ENCODE measurements around the gene MALRD1.
"Not testable (repeated sequence)": the region's sequence is repeated elsewhere in the genome, so short reads cannot be mapped to it uniquely, and the experiment has no call there.

The MALRD1 gene

GRCh38 chr10:19724287-19724686 lies 675.7 kb downstream of the MALRD1 start:
- DNase-seq, result no peak

GRCh38 chr10:19728376-19728775 lies 679.8 kb downstream of the MALRD1 start:
- no peak for DNase-seq

- no peak for DNase-seq
Observed at GRCh38 chr10:19728964-19729363, 680.4 kb downstream of the MALRD1 start.

GRCh38 chr10:19730167-19730906 lies 681.7 kb downstream of the MALRD1 start:
- no peak for DNase-seq

GRCh38 chr10:19730907-19731217 lies 682.3 kb downstream of the MALRD1 start:
- DNase-seq, result no peak

- no peak for DNase-seq
Observed at GRCh38 chr10:19731560-19731959, 683.0 kb downstream of the MALRD1 start.

GRCh38 chr10:19738440-19738839 lies 689.8 kb downstream of the MALRD1 start:
- DNase-seq, result no peak

- DNase-seq, result not testable (repeated sequence)
Observed at GRCh38 chr10:19739232-19739631, 690.6 kb downstream of the MALRD1 start.

GRCh38 chr10:19742144-19742543 lies 693.5 kb downstream of the MALRD1 start:
- not testable (repeated sequence) for DNase-seq

GRCh38 chr10:19745672-19746071 lies 697.1 kb downstream of the MALRD1 start:
- no peak for DNase-seq

GRCh38 chr10:19749185-19749729 lies 700.7 kb downstream of the MALRD1 start:
- no peak for DNase-seq

GRCh38 chr10:19750972-19751371 lies 702.4 kb downstream of the MALRD1 start:
- DNase-seq, result no peak

- DNase-seq, result no peak
Observed at GRCh38 chr10:19756919-19757318, 708.3 kb downstream of the MALRD1 start.

- DNase-seq, result no peak
Observed at GRCh38 chr10:19762026-19762425, 713.4 kb downstream of the MALRD1 start.

GRCh38 chr10:19764111-19764510 lies 715.5 kb downstream of the MALRD1 start:
- DNase-seq, result no peak

GRCh38 chr10:19767876-19768275 lies 719.3 kb downstream of the MALRD1 start:
- DNase-seq, result no peak

- DNase-seq, result not testable (repeated sequence)
Observed at GRCh38 chr10:19769826-19770225, 721.2 kb downstream of the MALRD1 start.

- DNase-seq, result no peak
Observed at GRCh38 chr10:19772972-19773371, 724.4 kb downstream of the MALRD1 start.

GRCh38 chr10:19775296-19775695 lies 726.7 kb downstream of the MALRD1 start:
- no peak for DNase-seq

GRCh38 chr10:19777806-19778205 lies 729.2 kb downstream of the MALRD1 start:
- no peak for DNase-seq

- DNase-seq, result no peak
Observed at GRCh38 chr10:19778996-19779395, 730.4 kb downstream of the MALRD1 start.

- DNase-seq, result no peak
Observed at GRCh38 chr10:19782430-19783089, 734.0 kb downstream of the MALRD1 start.

- no peak for DNase-seq
Observed at GRCh38 chr10:19783721-19784120, 735.1 kb downstream of the MALRD1 start.

Data from NCI-H1436 (cell line).